WTC11 (cell line): ENCODE measurements around the gene BRICD5. TPM values are rescaled to one million over a fixed set of nuclear protein-coding genes. Genes with fewer than 3 reads are reported as not detected.

Experiments
- ATAC-seq: fragments of 200-7000 bp; cut with Tn5 transposase; 2 replicates; pipeline ENCODE4 v1.10.0; 2021; ENCODE audit warnings: mild to moderate bottlenecking, moderate library complexity
- CTCF ChIA-PET: fragments of 300-600 bp; sonication (Branson Sonifier 250); formaldehyde crosslinking; loops from one replicate; lab custom pipeline; 2021; ENCODE audit warnings: antibody characterized with exemption; lab: Charles Lee
- POLR2A ChIA-PET: fragments of 350-600 bp; sonication (Branson Sonifier 250); formaldehyde crosslinking; loops from one replicate; lab custom pipeline; 2021; ENCODE audit warnings: antibody characterized with exemption; lab: Charles Lee
- DNase-seq: peaks from one replicate; pipeline ENCODE4 v3.0.0; 2021; ENCODE audit warnings: low spot score
- H3K27ac Mint-ChIP-seq: 2 replicates; pipeline ENCODE4 v1.8.0; 2021; ENCODE audit warnings: mixed read lengths
- H3K27me3 Mint-ChIP-seq: 2 replicates; pipeline ENCODE4 v1.8.0; 2021; ENCODE audit warnings: low read depth, mild to moderate bottlenecking, moderate library complexity, mixed read lengths
- H3K36me3 Mint-ChIP-seq: 2 replicates; pipeline ENCODE4 v1.8.0; 2021; ENCODE audit warnings: mixed read lengths
- H3K4me1 Mint-ChIP-seq: 2 replicates; pipeline ENCODE4 v1.8.0; 2022; ENCODE audit warnings: mixed read lengths
- H3K4me3 Mint-ChIP-seq: 2 replicates; pipeline ENCODE4 v1.8.0; 2021; ENCODE audit warnings: mild to moderate bottlenecking, moderate library complexity, mixed read lengths
- H3K9me3 Mint-ChIP-seq: 2 replicates; pipeline ENCODE4 v1.8.0; 2021; ENCODE audit warnings: mixed read lengths
- ATF6 ChIP-seq: sonication (generic); formaldehyde crosslinking; IDR thresholded peaks from 2 replicates; pipeline ENCODE4 v1.8.1; 2023; ENCODE audit warnings: mild to moderate bottlenecking, missing genetic modification reagents
- FOXP1 ChIP-seq: sonication (generic); formaldehyde crosslinking; IDR thresholded peaks from 2 replicates; pipeline ENCODE4 v1.8.0; 2022; ENCODE audit warnings: missing genetic modification reagents, mild to moderate bottlenecking, moderate library complexity, borderline replicate concordance
- GRHL2 ChIP-seq: fragments of 250-450 bp; sonication (Bioruptor Pico); IDR thresholded peaks from 2 replicates; pipeline ENCODE4 v1.8.0; 2022; ENCODE audit warnings: mild to moderate bottlenecking, moderate library complexity; ENCODE audit not compliant: insufficient replicate concordance, severe bottlenecking
- JAZF1 ChIP-seq: fragments of 250-450 bp; sonication (Bioruptor Pico); IDR thresholded peaks from 2 replicates; pipeline ENCODE4 v1.9.0; 2021; ENCODE audit warnings: moderate library complexity, mild to moderate bottlenecking, inconsistent platforms
- KAT7 ChIP-seq: sonication (generic); formaldehyde crosslinking; IDR thresholded peaks from 2 replicates; pipeline ENCODE4 v1.8.1; 2023; ENCODE audit warnings: missing genetic modification reagents, mild to moderate bottlenecking, borderline replicate concordance
- NR3C1 ChIP-seq: sonication (generic); formaldehyde crosslinking; conservative IDR thresholded peaks from 2 replicates; pipeline ENCODE4 v1.8.1; 2023; ENCODE audit warnings: low read depth, mild to moderate bottlenecking, missing genetic modification reagents
- OVOL2 ChIP-seq: fragments of 250-450 bp; sonication (Bioruptor Pico); IDR thresholded peaks from 2 replicates; pipeline ENCODE4 v1.9.0; 2021; ENCODE audit warnings: mild to moderate bottlenecking, borderline replicate concordance
- PRRX2 ChIP-seq: fragments of 250-450 bp; sonication (Bioruptor Pico); IDR thresholded peaks from 2 replicates; pipeline ENCODE4 v1.8.0; 2021; ENCODE audit warnings: mild to moderate bottlenecking
- SMAD4 ChIP-seq: sonication (generic); formaldehyde crosslinking; IDR thresholded peaks from 2 replicates; pipeline ENCODE4 v1.8.0; 2022; ENCODE audit warnings: mild to moderate bottlenecking, missing genetic modification reagents
- STAT6 ChIP-seq: sonication (generic); formaldehyde crosslinking; conservative IDR thresholded peaks from 2 replicates; pipeline ENCODE4 v1.8.1; 2023; ENCODE audit warnings: mild to moderate bottlenecking, low read depth, missing genetic modification reagents, moderate library complexity
- TEAD4 ChIP-seq: sonication (generic); formaldehyde crosslinking; IDR thresholded peaks from 2 replicates; pipeline ENCODE4 v1.8.0; 2022; ENCODE audit warnings: mild to moderate bottlenecking, missing genetic modification reagents
- ZNF396 ChIP-seq: fragments of 250-450 bp; sonication (Bioruptor Pico); IDR thresholded peaks from 2 replicates; pipeline ENCODE4 v1.8.0; 2021; ENCODE audit warnings: mild to moderate bottlenecking, moderate library complexity, borderline replicate concordance
- ZNF512 ChIP-seq: sonication (generic); formaldehyde crosslinking; IDR thresholded peaks from 2 replicates; pipeline ENCODE4 v1.8.1; 2022; ENCODE audit warnings: missing genetic modification reagents, borderline replicate concordance
- total RNA-seq: library from RNA; stranded (reverse); gene quantifications from 3 replicates; pipeline ENCODE4 v1.2.3, GENCODE V29; 2021

BRICD5 gene
- total RNA-seq, 1 experiment from 2014 or later, result 13.6 TPM

DNA sequence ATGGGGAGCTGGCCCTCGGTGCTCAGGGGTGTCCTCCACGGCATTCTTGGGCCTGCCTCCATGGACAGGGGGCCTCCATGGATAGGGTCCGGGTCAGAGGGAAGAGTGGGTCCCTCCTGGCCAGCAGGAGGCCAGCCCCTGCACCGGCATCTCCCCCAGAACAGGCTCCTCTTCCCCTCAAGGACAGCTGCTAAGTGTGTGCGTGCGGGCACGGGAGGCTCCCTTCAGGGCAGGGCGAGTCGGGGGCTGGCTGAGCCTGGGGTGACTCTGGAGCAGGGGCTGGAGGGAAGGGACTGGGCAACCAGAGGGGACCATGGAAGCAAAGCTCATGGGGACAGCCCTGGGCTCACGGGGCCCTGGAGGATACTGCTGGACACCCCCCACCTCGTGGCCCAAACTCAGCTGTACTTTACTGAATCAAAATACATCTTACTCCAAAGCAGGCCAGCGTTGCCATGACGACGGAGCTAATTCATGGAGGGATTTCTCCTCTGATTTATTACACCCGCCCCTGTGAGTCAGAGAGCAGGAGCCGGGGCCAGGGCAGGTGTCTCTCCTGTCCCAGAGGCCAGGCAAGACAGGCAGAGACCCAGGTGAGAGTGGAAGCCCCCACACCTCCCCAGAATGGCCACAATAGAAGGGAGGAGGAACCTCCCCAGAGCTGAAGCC lies 16.4 kb downstream of the BRICD5 start:
- H3K4me3 Mint-ChIP-seq, result no peak overlapping the region
- no peaks in the 10 kb centered on the region for H3K9me3 Mint-ChIP-seq
- H3K4me1 Mint-ChIP-seq, result peaks cover 4% of the 10 kb centered on the region; the same call in 1 of the 2 replicates
- peaks cover 24% of the 10 kb centered on the region for H3K27me3 Mint-ChIP-seq
- ChIA-PET POLR2A (interaction anchor here (0.7 to 1.9 kb wide), 3 partner anchors 17 to 95 kb away, joined by 3 to 12 read pairs (median 5); partner anchors contain the start of genes BRICD5 and ECI1), CTCF (interaction anchor here (0.6 to 3.5 kb wide), 39 partner anchors 9 to 343 kb away, joined by 3 to 62 read pairs (median 4); partner anchors contain the start of genes AMDHD2, BRICD5, CCNF and DNASE1L2)
- TF ChIP-seq PRRX2 (CRISPR knock-in tag), result no peak
- TF ChIP-seq OVOL2, result no peak
- TF ChIP-seq ZNF396 (CRISPR knock-in tag), result no peak
- DNase-seq, result no peak
- no peak for ATAC-seq
- H3K27ac Mint-ChIP-seq, result no peak overlapping the region
- H3K36me3 Mint-ChIP-seq, result no peaks in the 10 kb centered on the region

DNA sequence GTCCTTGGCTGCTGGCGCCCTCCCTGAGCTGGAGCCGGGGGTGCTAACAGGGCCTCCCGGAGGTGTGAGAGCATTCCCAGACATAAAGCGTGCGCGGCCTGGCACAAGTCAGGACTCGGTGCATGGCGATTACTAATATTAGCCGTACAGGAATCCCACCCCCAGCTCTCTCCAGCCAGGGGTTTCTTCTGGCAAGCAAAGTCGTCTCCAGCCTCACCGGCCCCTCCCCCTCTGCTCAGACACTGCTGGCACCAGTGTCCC lies 19.3 kb downstream of the BRICD5 start:
- no peak for TF ChIP-seq GRHL2 (CRISPR knock-in tag)
- TF ChIP-seq JAZF1, result no peak
- no peak for TF ChIP-seq ATF6 (CRISPR knock-in tag)
- no peak for ATAC-seq
- Mint-ChIP-seq H3K27ac (no peak overlapping the region), H3K4me1 (peaks cover 4% of the 10 kb centered on the region; the same call in 1 of the 2 replicates), H3K27me3 (no peaks in the 10 kb centered on the region; the same call in 1 of the 2 replicates), H3K9me3 (no peaks in the 10 kb centered on the region), H3K36me3 (no peaks in the 10 kb centered on the region), H3K4me3 (no peak overlapping the region)
- DNase-seq, result no peak
- ChIA-PET CTCF (no interaction called here), POLR2A (no interaction called here)

GRCh38 chr16:2190659-2191445 lies 19.8 kb downstream of the BRICD5 start:
- CTCF ChIA-PET, result no interaction called here
- no peak overlapping the region for H3K4me3 Mint-ChIP-seq
- POLR2A ChIA-PET, result no interaction called here

More at GRCh38 chr16:2190659-2191445, 19.8 kb downstream of the BRICD5 start:
- Mint-ChIP-seq H3K9me3 (no peaks in the 10 kb centered on the region), H3K4me1 (peaks cover 4% of the 10 kb centered on the region; the same call in 1 of the 2 replicates), H3K27ac (no peak overlapping the region), H3K36me3 (no peaks in the 10 kb centered on the region), H3K27me3 (no peaks in the 10 kb centered on the region; the same call in 1 of the 2 replicates)
- DNase-seq (no peak), ATAC-seq (no peak)
- TF ChIP-seq TEAD4 (CRISPR knock-in tag) (no peak), FOXP1 (CRISPR knock-in tag) (no peak), NR3C1 (no peak), SMAD4 (CRISPR knock-in tag) (no peak), KAT7 (CRISPR knock-in tag) (no peak), STAT6 (no peak), ZNF512 (CRISPR knock-in tag) (no peak)
